Measurements from ENCODE around the gene NPW. TPM values are rescaled to one million over a fixed set of nuclear protein-coding genes. Genes with fewer than 3 reads are reported as not detected.

The NPW gene
- total RNA-seq, 1 donor from 2014 or later, result not detected

- H3K27ac ChIP-seq (ENCODE audit: low read depth, low read length), result no peak overlapping the region
- H3K4me3 ChIP-seq (ENCODE audit: low read length in 3 of 3), result peak overlapping the region; percentile 30 to 67 (median 56)
- peaks cover 12 to 21% (median 16%) of the 10 kb centered on the region in 3 donors for H3K4me1 ChIP-seq (ENCODE audit: control insufficient read depth in 3 of 3, insufficient read depth in 3 of 3, low read length in 3 of 3)
- no peaks in the 10 kb centered on the region for H3K9me3 ChIP-seq (ENCODE audit: control insufficient read depth in 3 of 3, low read length in 3 of 3)
- peaks cover 34 to 38% (median 34%) of the 10 kb centered on the region in 3 donors for H3K27me3 ChIP-seq (ENCODE audit: control insufficient read depth in 3 of 3, insufficient read depth in 3 of 3, low read length in 3 of 3)
- peaks cover 3 to 7% (median 6%) of the 10 kb centered on the region in 3 donors for H3K36me3 ChIP-seq (ENCODE audit: control insufficient read depth in 3 of 3, insufficient read depth in 3 of 3, low read length in 3 of 3)
- peak overlapping the region in 2 of 3 donors; percentile 3 to 40 for H3K9ac ChIP-seq (ENCODE audit: low read depth in 1 of 3, low read length in 3 of 3)
These were observed 28.0 kb upstream of the NPW start for GRCh38 chr16:1991588-1991947.

- no peak overlapping the region for H3K27ac ChIP-seq (ENCODE audit: low read depth, low read length)
- peaks cover 34 to 37% (median 34%) of the 10 kb centered on the region in 3 donors for H3K27me3 ChIP-seq (ENCODE audit: control insufficient read depth in 3 of 3, insufficient read depth in 3 of 3, low read length in 3 of 3)
- no peaks in the 10 kb centered on the region for H3K9me3 ChIP-seq (ENCODE audit: control insufficient read depth in 3 of 3, low read length in 3 of 3)
- H3K4me1 ChIP-seq (ENCODE audit: control insufficient read depth in 3 of 3, insufficient read depth in 3 of 3, low read length in 3 of 3), result peaks cover 12 to 21% (median 16%) of the 10 kb centered on the region in 3 donors
- peak overlapping the region in 2 of 3 donors; percentile 3 to 40 for H3K9ac ChIP-seq (ENCODE audit: low read depth in 1 of 3, low read length in 3 of 3)
- peaks cover 3 to 7% (median 5%) of the 10 kb centered on the region in 3 donors for H3K36me3 ChIP-seq (ENCODE audit: control insufficient read depth in 3 of 3, insufficient read depth in 3 of 3, low read length in 3 of 3)
- H3K4me3 ChIP-seq (ENCODE audit: low read length in 3 of 3), result peak overlapping the region; percentile 30 to 67 (median 56)
These were observed 27.5 kb upstream of the NPW start for GRCh38 chr16:1991948-1992703.

GRCh38 chr16:1992704-1993317, 26.8 kb upstream of the NPW start:
- Histone ChIP-seq H3K9ac (ENCODE audit: low read depth in 1 of 3, low read length in 3 of 3) (no peak overlapping the region), H3K4me1 (ENCODE audit: control insufficient read depth in 3 of 3, insufficient read depth in 3 of 3, low read length in 3 of 3) (peaks cover 12 to 23% (median 16%) of the 10 kb centered on the region in 3 donors), H3K27me3 (ENCODE audit: control insufficient read depth in 3 of 3, insufficient read depth in 3 of 3, low read length in 3 of 3) (peaks cover 34% of the 10 kb centered on the region in 3 donors), H3K9me3 (ENCODE audit: control insufficient read depth in 3 of 3, low read length in 3 of 3) (no peaks in the 10 kb centered on the region), H3K36me3 (ENCODE audit: control insufficient read depth in 3 of 3, insufficient read depth in 3 of 3, low read length in 3 of 3) (peaks cover 5 to 9% (median 8%) of the 10 kb centered on the region in 3 donors), H3K4me3 (ENCODE audit: low read length in 3 of 3) (no peak overlapping the region), H3K27ac (ENCODE audit: low read depth, low read length) (no peak overlapping the region)

DNA sequence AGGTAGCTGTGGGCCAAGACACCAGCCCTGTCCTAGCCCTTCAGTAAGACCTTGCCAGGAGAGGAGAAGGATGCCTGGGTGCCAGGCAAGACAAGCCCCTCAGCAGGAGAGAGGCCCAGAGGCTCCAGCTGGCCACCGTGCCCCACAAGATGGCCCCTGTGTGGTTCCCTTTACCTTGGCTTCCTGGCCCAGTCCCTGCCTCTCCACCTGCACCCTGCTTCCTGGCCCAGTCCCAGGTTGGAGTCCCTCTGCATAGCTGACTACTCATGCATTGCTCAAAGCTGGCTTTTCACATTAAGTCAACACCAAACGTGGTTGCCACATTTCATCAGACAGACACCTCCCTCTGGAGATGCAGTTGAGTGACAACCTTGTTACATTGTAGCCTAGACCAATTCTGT, 25.9 kb upstream of the NPW start:
- no peak overlapping the region for H3K4me3 ChIP-seq (ENCODE audit: low read length in 3 of 3)
- H3K36me3 ChIP-seq (ENCODE audit: control insufficient read depth in 3 of 3, insufficient read depth in 3 of 3, low read length in 3 of 3), result peaks cover 11 to 13% (median 12%) of the 10 kb centered on the region in 3 donors
- H3K27me3 ChIP-seq (ENCODE audit: control insufficient read depth in 3 of 3, insufficient read depth in 3 of 3, low read length in 3 of 3), result peaks cover 26 to 27% (median 27%) of the 10 kb centered on the region in 3 donors
- peaks cover 12 to 26% (median 19%) of the 10 kb centered on the region in 3 donors for H3K4me1 ChIP-seq (ENCODE audit: control insufficient read depth in 3 of 3, insufficient read depth in 3 of 3, low read length in 3 of 3)
- H3K9ac ChIP-seq (ENCODE audit: low read depth in 1 of 3, low read length in 3 of 3), result no peak overlapping the region
- H3K27ac ChIP-seq (ENCODE audit: low read depth, low read length), result no peak overlapping the region
- H3K9me3 ChIP-seq (ENCODE audit: control insufficient read depth in 3 of 3, low read length in 3 of 3), result no peaks in the 10 kb centered on the region

- Histone ChIP-seq H3K9ac (ENCODE audit: low read depth in 1 of 3, low read length in 3 of 3) (no peak overlapping the region), H3K4me1 (ENCODE audit: control insufficient read depth in 3 of 3, insufficient read depth in 3 of 3, low read length in 3 of 3) (peaks cover 0 to 5% (median 5%) of the 10 kb centered on the region in 3 donors), H3K9me3 (ENCODE audit: control insufficient read depth in 3 of 3, low read length in 3 of 3) (no peaks in the 10 kb centered on the region), H3K27ac (ENCODE audit: low read depth, low read length) (peak overlapping the region; percentile 42), H3K36me3 (ENCODE audit: control insufficient read depth in 3 of 3, insufficient read depth in 3 of 3, low read length in 3 of 3) (peaks cover 35 to 43% (median 42%) of the 10 kb centered on the region in 3 donors), H3K4me3 (ENCODE audit: low read length in 3 of 3) (no peak overlapping the region), H3K27me3 (ENCODE audit: control insufficient read depth in 3 of 3, insufficient read depth in 3 of 3, low read length in 3 of 3) (no peaks in the 10 kb centered on the region)
These were observed 21.9 kb upstream of the NPW start for GRCh38 chr16:1997494-1998359.

DNA sequence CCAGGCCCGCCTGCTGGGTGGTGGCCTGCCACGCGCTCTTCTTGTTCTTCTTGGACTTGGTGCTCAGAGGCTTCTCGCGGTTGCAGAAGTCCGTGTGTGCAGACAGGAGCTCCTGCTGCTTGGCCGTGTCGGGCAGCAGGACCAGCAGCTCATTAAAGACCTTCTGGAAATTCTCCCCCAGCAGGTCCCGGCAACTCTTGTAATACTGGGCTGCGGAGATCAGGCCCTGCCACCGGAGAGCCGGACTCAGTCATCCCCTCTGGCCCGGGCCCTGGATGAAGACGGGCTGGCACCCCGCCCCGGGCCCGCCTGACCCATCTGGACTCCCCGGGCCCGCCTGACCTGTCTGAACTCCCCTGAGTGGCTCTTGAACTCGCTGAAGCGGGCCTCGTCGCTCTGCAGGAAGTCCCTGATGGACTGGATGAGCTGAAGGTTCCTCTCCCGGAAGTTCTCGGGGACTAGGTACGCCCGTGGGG, 21.2 kb upstream of the NPW start:
- Histone ChIP-seq H3K36me3 (ENCODE audit: control insufficient read depth in 3 of 3, insufficient read depth in 3 of 3, low read length in 3 of 3) (peaks cover 35 to 49% (median 42%) of the 10 kb centered on the region in 3 donors), H3K27me3 (ENCODE audit: control insufficient read depth in 3 of 3, insufficient read depth in 3 of 3, low read length in 3 of 3) (no peaks in the 10 kb centered on the region), H3K4me3 (ENCODE audit: low read length in 3 of 3) (no peak overlapping the region), H3K27ac (ENCODE audit: low read depth, low read length) (no peak overlapping the region), H3K4me1 (ENCODE audit: control insufficient read depth in 3 of 3, insufficient read depth in 3 of 3, low read length in 3 of 3) (peaks cover 3 to 10% (median 8%) of the 10 kb centered on the region in 3 donors), H3K9me3 (ENCODE audit: control insufficient read depth in 3 of 3, low read length in 3 of 3) (no peaks in the 10 kb centered on the region), H3K9ac (ENCODE audit: low read depth in 1 of 3, low read length in 3 of 3) (no peak overlapping the region)

DNA sequence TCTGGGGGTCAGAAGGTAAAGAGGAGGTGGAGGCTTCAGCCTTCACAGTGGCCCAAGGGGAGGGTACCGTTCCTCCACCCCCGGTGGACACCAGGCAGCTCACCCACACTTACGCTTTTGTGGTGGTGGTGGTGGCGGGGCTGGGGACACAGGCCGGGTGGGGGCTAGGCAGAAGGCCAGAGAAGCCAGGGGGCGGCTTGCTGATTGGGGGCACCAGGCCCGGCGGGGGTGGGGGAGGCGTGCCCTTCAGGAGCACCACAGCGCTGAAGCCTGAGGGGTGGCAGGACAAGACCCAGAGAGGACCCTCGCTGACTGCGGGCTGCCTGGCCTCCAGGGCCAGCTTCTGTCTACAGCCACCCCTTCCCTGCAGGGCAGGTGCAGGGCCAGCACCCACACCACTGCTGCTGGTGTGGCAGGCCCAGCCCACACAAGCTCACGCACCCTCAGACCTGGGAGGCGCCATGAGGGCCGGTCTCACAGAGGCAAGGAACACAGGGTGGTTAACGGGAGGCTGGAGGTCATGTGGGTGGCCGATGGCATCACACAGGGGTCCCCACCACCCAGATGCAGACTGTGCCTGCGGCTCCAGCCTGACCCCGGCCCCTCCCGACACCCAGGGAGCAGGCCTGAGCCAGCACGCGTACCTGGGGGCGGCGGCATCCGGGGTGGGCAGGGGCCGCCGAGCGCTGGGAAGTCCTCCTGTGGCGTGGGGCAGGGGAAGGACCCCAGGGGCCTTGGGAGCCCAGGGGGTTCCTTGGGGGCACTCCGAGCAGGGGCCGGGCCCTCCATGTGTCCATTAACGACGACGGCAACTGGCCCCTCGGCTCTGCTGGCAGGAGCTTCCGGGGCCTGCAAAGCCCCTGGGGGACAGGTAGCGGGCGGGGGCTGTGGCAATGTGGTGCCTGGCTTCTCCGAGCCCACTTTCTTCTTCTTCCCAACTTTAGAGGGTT, 20.5 kb upstream of the NPW start:
- no peak overlapping the region for H3K4me3 ChIP-seq (ENCODE audit: low read length in 3 of 3)
- no peaks in the 10 kb centered on the region for H3K9me3 ChIP-seq (ENCODE audit: control insufficient read depth in 3 of 3, low read length in 3 of 3)
- no peak overlapping the region for H3K9ac ChIP-seq (ENCODE audit: low read depth in 1 of 3, low read length in 3 of 3)
- H3K27ac ChIP-seq (ENCODE audit: low read depth, low read length), result no peak overlapping the region
- H3K4me1 ChIP-seq (ENCODE audit: control insufficient read depth in 3 of 3, insufficient read depth in 3 of 3, low read length in 3 of 3), result peaks cover 9 to 17% (median 14%) of the 10 kb centered on the region in 3 donors
- H3K27me3 ChIP-seq (ENCODE audit: control insufficient read depth in 3 of 3, insufficient read depth in 3 of 3, low read length in 3 of 3), result no peaks in the 10 kb centered on the region
- peaks cover 35 to 49% (median 42%) of the 10 kb centered on the region in 3 donors for H3K36me3 ChIP-seq (ENCODE audit: control insufficient read depth in 3 of 3, insufficient read depth in 3 of 3, low read length in 3 of 3)

DNA sequence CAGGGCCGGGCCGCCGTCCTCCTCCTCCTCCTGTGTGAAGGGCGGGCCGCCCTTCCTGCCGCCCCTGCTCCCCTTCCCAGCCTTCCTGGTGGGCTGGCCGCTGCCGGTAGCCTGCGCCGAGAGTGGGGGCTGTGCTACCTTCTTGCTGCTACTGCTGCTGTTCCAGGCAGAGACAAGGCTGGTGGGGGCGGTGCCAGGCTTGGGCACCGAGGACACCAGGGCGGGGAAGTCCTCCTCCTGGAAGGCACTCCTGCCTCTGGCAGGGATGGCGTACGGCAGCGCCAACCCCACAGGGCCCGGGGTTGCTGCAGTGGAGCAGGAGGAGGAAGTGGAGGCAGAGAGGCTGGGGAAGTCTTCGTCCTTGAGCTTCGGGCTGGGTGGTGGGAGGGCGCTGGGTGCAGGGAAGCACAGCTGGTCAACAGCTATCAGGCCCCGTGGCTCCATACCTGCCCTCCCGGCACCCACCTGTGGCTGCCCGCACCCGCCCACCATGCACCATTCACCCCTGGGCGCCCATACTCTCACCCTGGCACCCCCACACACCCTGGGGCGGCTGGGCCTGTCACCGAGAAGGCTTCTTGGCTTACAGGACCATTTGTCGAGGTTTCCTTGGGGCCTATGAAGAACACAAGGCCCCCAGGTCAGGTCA, 19.6 kb upstream of the NPW start:
- no peaks in the 10 kb centered on the region for H3K27me3 ChIP-seq (ENCODE audit: control insufficient read depth in 3 of 3, insufficient read depth in 3 of 3, low read length in 3 of 3)
- H3K4me3 ChIP-seq (ENCODE audit: low read length in 3 of 3), result no peak overlapping the region
- peaks cover 18 to 25% (median 23%) of the 10 kb centered on the region in 3 donors for H3K4me1 ChIP-seq (ENCODE audit: control insufficient read depth in 3 of 3, insufficient read depth in 3 of 3, low read length in 3 of 3)
- H3K9ac ChIP-seq (ENCODE audit: low read depth in 1 of 3, low read length in 3 of 3), result no peak overlapping the region
- H3K36me3 ChIP-seq (ENCODE audit: control insufficient read depth in 3 of 3, insufficient read depth in 3 of 3, low read length in 3 of 3), result peaks cover 35 to 49% (median 42%) of the 10 kb centered on the region in 3 donors
- H3K27ac ChIP-seq (ENCODE audit: low read depth, low read length), result no peak overlapping the region
- no peaks in the 10 kb centered on the region for H3K9me3 ChIP-seq (ENCODE audit: control insufficient read depth in 3 of 3, low read length in 3 of 3)
